Endothelial cell of umbilical vein (primary cell): ENCODE measurements around the gene ZNF835.

Experiments used
- JUN ChIP-seq: IDR thresholded peaks from 2 replicates; pipeline ENCODE4 v1.6.1; 2011; ENCODE audit warnings: borderline replicate concordance, low read depth; ENCODE audit not compliant: insufficient read length, insufficient read depth
- POLR2A ChIP-seq: IDR thresholded peaks from 2 replicates; pipeline ENCODE4 v1.6.1; 2012; ENCODE audit warnings: low read depth, mild to moderate bottlenecking, control low read depth, low read length
- POLR2AphosphoS5 ChIP-seq: IDR thresholded peaks from 2 replicates; pipeline ENCODE4 v1.6.1; 2012; ENCODE audit warnings: low read depth, mild to moderate bottlenecking, control low read depth, low read length, moderate library complexity; ENCODE audit not compliant: insufficient read depth
- TF ChIP-seq, protein P1 (sequence below), 2 donors: IDR thresholded peaks; 1 replicate in 1 of 2; 2 replicates in 1 of 2; pipeline ENCODE4 v1.5.1; 2011; ENCODE audit warnings: low read length in 2 of 2, mild to moderate bottlenecking in 2 of 2, moderate library complexity in 2 of 2, control low read depth in 1 of 2, inconsistent platforms in 1 of 2, low read depth in 1 of 2; ENCODE audit not compliant: insufficient read depth in 1 of 2; ENCODE audit errors: extremely low read depth in 1 of 2

DNA sequence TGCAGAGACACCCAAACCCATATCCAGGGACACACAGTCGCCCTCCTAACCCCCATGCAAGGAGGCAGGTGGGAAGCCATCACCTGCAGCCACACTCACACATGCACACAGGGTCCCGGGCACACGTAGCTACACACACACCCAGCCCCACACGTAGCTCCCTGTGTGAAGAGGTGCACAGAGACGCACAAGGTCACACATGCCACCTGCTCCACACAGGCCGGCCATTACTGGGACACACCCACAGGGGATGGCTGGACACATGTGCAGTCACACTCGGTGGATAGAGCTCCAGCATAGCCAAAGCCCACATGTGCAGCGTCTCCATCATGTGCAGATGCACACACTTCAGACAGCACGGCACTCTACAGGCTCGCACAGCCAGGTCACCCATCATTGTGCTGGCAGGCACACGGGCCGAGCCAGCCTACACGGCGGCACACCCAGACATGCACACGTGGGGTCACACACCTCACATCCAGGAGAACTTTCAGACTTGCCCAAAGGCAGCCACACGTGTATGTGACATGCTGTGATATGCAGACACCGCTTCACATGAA lies 1.1 kb downstream of the ZNF835 start:
- TF ChIP-seq, protein P1, sequence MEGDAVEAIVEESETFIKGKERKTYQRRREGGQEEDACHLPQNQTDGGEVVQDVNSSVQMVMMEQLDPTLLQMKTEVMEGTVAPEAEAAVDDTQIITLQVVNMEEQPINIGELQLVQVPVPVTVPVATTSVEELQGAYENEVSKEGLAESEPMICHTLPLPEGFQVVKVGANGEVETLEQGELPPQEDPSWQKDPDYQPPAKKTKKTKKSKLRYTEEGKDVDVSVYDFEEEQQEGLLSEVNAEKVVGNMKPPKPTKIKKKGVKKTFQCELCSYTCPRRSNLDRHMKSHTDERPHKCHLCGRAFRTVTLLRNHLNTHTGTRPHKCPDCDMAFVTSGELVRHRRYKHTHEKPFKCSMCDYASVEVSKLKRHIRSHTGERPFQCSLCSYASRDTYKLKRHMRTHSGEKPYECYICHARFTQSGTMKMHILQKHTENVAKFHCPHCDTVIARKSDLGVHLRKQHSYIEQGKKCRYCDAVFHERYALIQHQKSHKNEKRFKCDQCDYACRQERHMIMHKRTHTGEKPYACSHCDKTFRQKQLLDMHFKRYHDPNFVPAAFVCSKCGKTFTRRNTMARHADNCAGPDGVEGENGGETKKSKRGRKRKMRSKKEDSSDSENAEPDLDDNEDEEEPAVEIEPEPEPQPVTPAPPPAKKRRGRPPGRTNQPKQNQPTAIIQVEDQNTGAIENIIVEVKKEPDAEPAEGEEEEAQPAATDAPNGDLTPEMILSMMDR (IDR thresholded peaks at IDR 0.05; ENCODE audit: extremely low read depth in 1 of 2, insufficient read depth in 1 of 2, low read depth in 1 of 2, low read length in 2 of 2), result no peak
- no peak for TF ChIP-seq POLR2A
- TF ChIP-seq JUN, result no peak
- no peak for TF ChIP-seq POLR2AphosphoS5
